Thyroid gland (tissue), 4 donors: ENCODE results near the gene GPR55.

Experiments
- POLR2A ChIP-seq, 2 donors: fragments of 450-650 bp; IDR thresholded peaks; one replicate each; pipeline ENCODE4 v1.6.1; 2017; ENCODE audit warnings: antibody characterized with exemption in 2 of 2, mild to moderate bottlenecking in 2 of 2, moderate library complexity in 1 of 2
- TF ChIP-seq, protein P1 (sequence below), 6 experiments: fragments of 200-600 bp in 3 of 6; fragments of 450-650 bp in 3 of 6; sonication (generic) in 3 of 6; IDR thresholded peaks; one replicate each; pipeline ENCODE4 v1.5.1; 2016 to 2019; ENCODE audit warnings: antibody characterized with exemption in 6 of 6, mild to moderate bottlenecking in 2 of 6, inconsistent platforms in 1 of 6, moderate library complexity in 1 of 6

DNA sequence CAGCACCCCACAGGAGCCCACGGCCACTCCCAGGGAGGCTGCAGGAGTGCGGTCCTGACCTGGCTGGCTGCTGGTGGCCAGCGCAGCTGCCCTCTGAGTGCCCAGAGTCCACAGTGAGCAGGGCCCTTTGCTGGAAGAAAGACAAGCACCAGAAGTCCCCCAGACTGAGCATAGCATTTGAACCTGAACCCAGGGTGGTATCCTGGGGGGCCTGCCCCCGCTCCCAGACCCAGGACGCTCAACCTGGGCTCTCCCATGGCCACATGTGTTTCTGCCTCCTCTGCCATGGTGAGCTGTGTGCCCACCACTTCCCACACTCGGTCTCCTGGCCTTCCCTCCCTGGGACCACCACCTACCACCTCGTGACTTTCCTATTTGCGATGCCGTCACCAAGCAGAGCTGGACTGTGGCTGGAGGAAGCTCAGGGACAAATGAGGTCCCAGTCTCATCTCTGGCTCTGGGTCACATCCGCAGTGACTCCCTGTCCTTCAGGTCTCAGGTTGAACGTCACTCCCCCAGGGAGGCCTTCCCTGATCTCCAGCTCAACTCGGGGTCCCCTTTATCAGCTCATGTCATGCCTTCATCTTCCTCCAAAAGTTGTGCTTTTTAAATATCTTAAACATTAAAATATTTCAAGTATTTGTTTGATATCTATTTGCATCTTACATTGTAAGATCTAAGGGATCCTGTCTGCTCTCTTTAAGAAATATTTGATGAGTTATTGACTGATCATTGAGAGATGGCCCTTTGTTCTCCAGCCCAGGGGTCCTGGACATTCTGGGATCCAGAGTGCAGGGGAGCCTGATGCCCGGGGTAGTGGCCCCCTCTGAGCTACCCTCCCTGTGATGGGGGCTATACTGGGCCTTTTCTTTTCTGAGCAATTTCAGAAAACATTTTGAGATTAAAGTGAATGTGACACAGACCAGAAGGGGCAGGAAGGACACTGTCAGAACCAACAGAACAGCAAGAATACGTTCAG, 16.4 kb upstream of the GPR55 start:
- TF ChIP-seq, protein P1, sequence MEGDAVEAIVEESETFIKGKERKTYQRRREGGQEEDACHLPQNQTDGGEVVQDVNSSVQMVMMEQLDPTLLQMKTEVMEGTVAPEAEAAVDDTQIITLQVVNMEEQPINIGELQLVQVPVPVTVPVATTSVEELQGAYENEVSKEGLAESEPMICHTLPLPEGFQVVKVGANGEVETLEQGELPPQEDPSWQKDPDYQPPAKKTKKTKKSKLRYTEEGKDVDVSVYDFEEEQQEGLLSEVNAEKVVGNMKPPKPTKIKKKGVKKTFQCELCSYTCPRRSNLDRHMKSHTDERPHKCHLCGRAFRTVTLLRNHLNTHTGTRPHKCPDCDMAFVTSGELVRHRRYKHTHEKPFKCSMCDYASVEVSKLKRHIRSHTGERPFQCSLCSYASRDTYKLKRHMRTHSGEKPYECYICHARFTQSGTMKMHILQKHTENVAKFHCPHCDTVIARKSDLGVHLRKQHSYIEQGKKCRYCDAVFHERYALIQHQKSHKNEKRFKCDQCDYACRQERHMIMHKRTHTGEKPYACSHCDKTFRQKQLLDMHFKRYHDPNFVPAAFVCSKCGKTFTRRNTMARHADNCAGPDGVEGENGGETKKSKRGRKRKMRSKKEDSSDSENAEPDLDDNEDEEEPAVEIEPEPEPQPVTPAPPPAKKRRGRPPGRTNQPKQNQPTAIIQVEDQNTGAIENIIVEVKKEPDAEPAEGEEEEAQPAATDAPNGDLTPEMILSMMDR (IDR thresholded peaks at IDR 0.05), result no peak
- no peak for TF ChIP-seq POLR2A (IDR thresholded peaks at IDR 0.05)
